H1 (cell line): Measurements from ENCODE around the gene NR4A1. TPM values are rescaled to one million over a fixed set of nuclear protein-coding genes. Genes with fewer than 3 reads are reported as not detected.

Source experiments
- CTCF ChIA-PET: fragments of 300-600 bp; sonication (Branson Sonifier 250); formaldehyde crosslinking; loops from one replicate; lab custom pipeline; 2021; ENCODE audit not compliant: partially characterized antibody; lab: Charles Lee
- POLR2A ChIA-PET: fragments of 300-600 bp; sonication (Branson Sonifier 250); formaldehyde crosslinking; loops from one replicate; lab custom pipeline; 2021; ENCODE audit warnings: inconsistent platforms; ENCODE audit not compliant: partially characterized antibody; lab: Charles Lee
- DNase-seq, 2 experiments: peaks; one replicate each; pipeline versions ENCODE4 v3.0.0 to v3.0.0-alpha.2; 2010 to 2022; ENCODE audit warnings: low spot score in 2 of 2, low read depth in 1 of 2, mixed read lengths in 1 of 2
- FAIRE-seq: peaks from 2 replicates; lab custom pipeline; 2011; peaks lifted over from hg19 to GRCh38; lab: Jason Lieb, UNC
- H2AFZ ChIP-seq: 2 replicates; pipeline ENCODE4 v1.8.1; 2012; ENCODE audit warnings: low read length, inconsistent platforms
- H2AK5ac ChIP-seq: 2 replicates; pipeline ENCODE4 v1.6.1; 2013; ENCODE audit warnings: low read depth, low read length
- H2BK120ac ChIP-seq: replicated peaks from 2 replicates; pipeline ENCODE3; 2013; ENCODE audit warnings: low read depth, low read length, inconsistent platforms
- H2BK12ac ChIP-seq: 2 replicates; pipeline ENCODE4 v1.6.1; 2013; ENCODE audit warnings: low read depth, low read length
- H2BK15ac ChIP-seq: 2 replicates; pipeline ENCODE4 v1.6.1; 2013; ENCODE audit warnings: low read length
- H2BK20ac ChIP-seq: 2 replicates; pipeline ENCODE4 v1.6.1; 2013; ENCODE audit warnings: low read length
- H2BK5ac ChIP-seq: 2 replicates; pipeline ENCODE4 v1.6.1; 2013; ENCODE audit warnings: low read depth, low read length
- H3K14ac ChIP-seq: 2 replicates; pipeline ENCODE4 v1.6.1; 2013; ENCODE audit warnings: inconsistent platforms; ENCODE audit not compliant: insufficient read length
- H3K18ac ChIP-seq: 2 replicates; pipeline ENCODE4 v1.6.1; 2013; ENCODE audit warnings: low read length; ENCODE audit errors: extremely low read depth
- H3K23ac ChIP-seq: 2 replicates; pipeline ENCODE4 v1.6.1; 2013; ENCODE audit warnings: inconsistent platforms; ENCODE audit not compliant: insufficient read length
- H3K23me2 ChIP-seq: 2 replicates; pipeline ENCODE4 v1.6.1; 2013; ENCODE audit warnings: low read depth, low read length
- H3K27ac ChIP-seq: 2 replicates; pipeline ENCODE4 v1.6.1; 2011; ENCODE audit warnings: low read depth, low read length, inconsistent platforms
- H3K27me3 ChIP-seq, 4 experiments: replicated peaks in 1 of 4; 1 replicate in 1 of 4; 2 replicates in 3 of 4; pipeline versions ENCODE4 v1.6.1 to v1.8.1; 2011 to 2013; ENCODE audit warnings: low read length in 3 of 4, mild to moderate bottlenecking in 3 of 4, inconsistent platforms in 2 of 4, mixed read lengths in 2 of 4, moderate library complexity in 1 of 4; ENCODE audit not compliant: control insufficient read depth in 3 of 4, insufficient read depth in 3 of 4; ENCODE audit errors: extremely low read depth in 1 of 4
- H3K36me3 ChIP-seq, 4 experiments: 2 replicates each; pipeline versions ENCODE4 v1.6.1 to v1.8.1; 2011 to 2013; ENCODE audit warnings: mild to moderate bottlenecking in 4 of 4, low read length in 3 of 4, moderate library complexity in 2 of 4, control low read depth in 1 of 4, inconsistent platforms in 1 of 4; ENCODE audit not compliant: insufficient read depth in 4 of 4, control insufficient read depth in 2 of 4
- H3K4ac ChIP-seq: replicated peaks from 2 replicates; pipeline ENCODE3; 2013; ENCODE audit warnings: low read length, low read depth, mixed read lengths, inconsistent platforms; ENCODE audit not compliant: insufficient read length
- H3K4me1 ChIP-seq, 4 experiments: replicated peaks in 1 of 4; 1 replicate in 1 of 4; 2 replicates in 3 of 4; pipeline versions ENCODE4 v1.6.1 to v1.8.1; 2011 to 2013; ENCODE audit warnings: low read length in 3 of 4, inconsistent platforms in 2 of 4, mixed read lengths in 1 of 4; ENCODE audit not compliant: insufficient read depth in 4 of 4, control insufficient read depth in 3 of 4
- H3K4me2 ChIP-seq, 2 experiments: 2 replicates each; pipeline versions ENCODE4 v1.6.1 to v1.8.1; 2011 to 2013; ENCODE audit warnings: low read depth in 2 of 2, low read length in 2 of 2, control low read depth in 1 of 2, inconsistent platforms in 1 of 2, mild to moderate bottlenecking in 1 of 2; ENCODE audit not compliant: insufficient read depth in 1 of 2
- H3K4me3 ChIP-seq, 4 experiments: fragments of 200-600, 300-600 bp in 1 of 4; sonication (generic), shearing (Covaris generic), sonication (Bioruptor Twin) in 1 of 4; 2 replicates each; pipeline versions ENCODE4 v1.5.1 to v1.8.1; 2011 to 2016; ENCODE audit warnings: low read length in 4 of 4, low read depth in 3 of 4, control low read depth in 2 of 4, inconsistent platforms in 2 of 4, mild to moderate bottlenecking in 2 of 4, mixed read lengths in 1 of 4, moderate library complexity in 1 of 4; ENCODE audit not compliant: insufficient read depth in 2 of 4; ENCODE audit errors: extremely low read depth in 1 of 4
- H3K56ac ChIP-seq: replicated peaks from 2 replicates; pipeline ENCODE3; 2013; ENCODE audit warnings: low read depth, mild to moderate bottlenecking, mixed read lengths, low read length, inconsistent platforms; ENCODE audit not compliant: insufficient read length
- H3K79me1 ChIP-seq: 2 replicates; pipeline ENCODE4 v1.6.1; 2013; ENCODE audit warnings: low read depth, low read length, control low read depth
- H3K79me2 ChIP-seq, 2 experiments: 2 replicates each; pipeline versions ENCODE4 v1.6.1 to v1.8.1; 2012 to 2013; ENCODE audit warnings: low read length in 2 of 2, mild to moderate bottlenecking in 2 of 2, inconsistent platforms in 1 of 2; ENCODE audit not compliant: insufficient read depth in 2 of 2, control insufficient read depth in 1 of 2
- H3K9ac ChIP-seq, 4 experiments: replicated peaks in 1 of 4; 1 replicate in 1 of 4; 2 replicates in 3 of 4; pipeline versions ENCODE4 v1.6.1 to v1.8.1; 2011 to 2013; ENCODE audit warnings: low read depth in 3 of 4, low read length in 3 of 4, control low read depth in 2 of 4, mild to moderate bottlenecking in 2 of 4, moderate library complexity in 2 of 4, inconsistent platforms in 1 of 4; ENCODE audit errors: extremely low read depth in 1 of 4
- H3K9me3 ChIP-seq, 2 experiments: 2 replicates each; pipeline versions ENCODE4 v1.6.1 to v1.8.1; 2012 to 2013; ENCODE audit warnings: mild to moderate bottlenecking in 2 of 2, moderate library complexity in 2 of 2, control low read depth in 1 of 2, inconsistent platforms in 1 of 2, low read depth in 1 of 2, low read length in 1 of 2, mixed read lengths in 1 of 2; ENCODE audit not compliant: insufficient read depth in 2 of 2
- H4K20me1 ChIP-seq, 2 experiments: replicated peaks in 1 of 2; 2 replicates each; pipeline versions ENCODE3 to v1.8.1; 2011 to 2013; ENCODE audit warnings: inconsistent platforms in 2 of 2, low read length in 2 of 2, mild to moderate bottlenecking in 1 of 2; ENCODE audit not compliant: insufficient read depth in 2 of 2, control insufficient read depth in 1 of 2
- H4K5ac ChIP-seq: 2 replicates; pipeline ENCODE4 v1.6.1; 2013; ENCODE audit warnings: low read length, low read depth, mixed read lengths, inconsistent platforms; ENCODE audit not compliant: insufficient read length
- H4K8ac ChIP-seq: 2 replicates; pipeline ENCODE4 v1.8.0; 2013; ENCODE audit warnings: mild to moderate bottlenecking, moderate library complexity, low read length, inconsistent platforms; ENCODE audit not compliant: insufficient read depth; ENCODE audit errors: extremely low read depth
- H4K91ac ChIP-seq: replicated peaks from 2 replicates; pipeline ENCODE3; 2013; ENCODE audit warnings: low read length, mixed read lengths, inconsistent platforms; ENCODE audit not compliant: insufficient read length
- EP300 ChIP-seq, 2 experiments: IDR thresholded peaks; 1 replicate in 1 of 2; 2 replicates in 1 of 2; pipeline ENCODE4 v1.6.1; 2011 to 2012; ENCODE audit warnings: low read depth in 2 of 2, low read length in 2 of 2, mild to moderate bottlenecking in 2 of 2, borderline replicate concordance in 1 of 2, inconsistent platforms in 1 of 2, moderate library complexity in 1 of 2
- EZH2 ChIP-seq: fragments of 200-600 bp; sonication (generic); IDR thresholded peaks from 2 replicates; pipeline ENCODE4 v1.7.1; 2012; ENCODE audit warnings: low read depth, mild to moderate bottlenecking, moderate library complexity, low read length, inconsistent platforms; ENCODE audit not compliant: severe bottlenecking
- HDAC6 ChIP-seq: IDR thresholded peaks from one replicate; pipeline ENCODE4 v1.7.1; 2012; ENCODE audit warnings: low read depth, mild to moderate bottlenecking, inconsistent platforms, low read length, moderate library complexity
- JUN ChIP-seq: IDR thresholded peaks from 2 replicates; pipeline ENCODE4 v1.6.1; 2011; ENCODE audit warnings: low read depth, mild to moderate bottlenecking, improper control_type of control experiment, low read length
- SP2 ChIP-seq: IDR thresholded peaks from 2 replicates; pipeline ENCODE4 v1.6.1; 2012; ENCODE audit warnings: mild to moderate bottlenecking, low read length, inconsistent platforms
- SRF ChIP-seq: IDR thresholded peaks from 2 replicates; pipeline ENCODE4 v1.6.1; 2011; ENCODE audit warnings: mild to moderate bottlenecking, low read depth, low read length, moderate library complexity
- TAF7 ChIP-seq: optimal IDR thresholded peaks from 2 replicates; pipeline ENCODE3; 2011; ENCODE audit warnings: low read depth, mild to moderate bottlenecking, inconsistent platforms, low read length, moderate library complexity, borderline replicate concordance
- TCF12 ChIP-seq: IDR thresholded peaks from 2 replicates; pipeline ENCODE4 v1.6.1; 2011; ENCODE audit warnings: low read depth, mild to moderate bottlenecking, low read length
- TEAD4 ChIP-seq: IDR thresholded peaks from 2 replicates; pipeline ENCODE4 v1.6.1; 2012; ENCODE audit warnings: low read depth, low read length, inconsistent platforms, mixed read lengths
- whole genome bisulfite sequencing, 2 experiments: shearing (Covaris generic) in 1 of 2; methylation state at CpG; one replicate each; pipeline versions ENCODE4 v1.1.6 to v1.1.7; 2013 to 2015; ENCODE audit warnings: low lambda C conversion rate in 2 of 2, mixed read lengths in 2 of 2, inconsistent platforms in 1 of 2, low coverage in 1 of 2, missing lambda C conversion rate in 1 of 2; ENCODE audit not compliant: insufficient replicate concordance in 2 of 2, insufficient coverage in 1 of 2, insufficient read length in 1 of 2; ENCODE audit errors: extremely low coverage in 1 of 2, missing lambda C conversion rate in 1 of 2; 5-methylcytosine and 5-hydroxymethylcytosine counted together
- polyA plus RNA-seq, 7 experiments: library from polyadenylated mRNA; depleted of rRNA in 3 of 7; stranded (reverse) in 5 of 7; unstranded in 2 of 7; fragments of >200 nt in 5 of 7; fragments of 200-250 nt in 2 of 7; gene quantifications; 1 replicate in 5 of 7; 2 replicates in 1 of 7; 4 replicates in 1 of 7; pipeline versions ENCODE4 v1.2.1 to v1.2.3, GENCODE V29; 2011 to 2013; ENCODE audit warnings: missing spikeins in 2 of 7, mixed read lengths in 2 of 7
- total RNA-seq: library from RNA; stranded (reverse); fragmentation: NEBNext Ultra II Directional; extraction: Animal tissue kit (Norgen Biotek cat#: 25700); gene quantifications from 2 replicates; pipeline ENCODE4 v1.2.1, GENCODE V29; 2021
- TF ChIP-seq, protein P1 (sequence below): IDR thresholded peaks from 2 replicates; pipeline ENCODE4 v1.6.1; 2011; ENCODE audit warnings: low read length, improper control_type of control experiment

Gene NR4A1
- total and polyA plus RNA-seq, 2 of the 8 experiments (the other 6 are each of a cell fraction or from before 2014, with no cell fraction given), result 18.7 to 23.3 TPM

DNA sequence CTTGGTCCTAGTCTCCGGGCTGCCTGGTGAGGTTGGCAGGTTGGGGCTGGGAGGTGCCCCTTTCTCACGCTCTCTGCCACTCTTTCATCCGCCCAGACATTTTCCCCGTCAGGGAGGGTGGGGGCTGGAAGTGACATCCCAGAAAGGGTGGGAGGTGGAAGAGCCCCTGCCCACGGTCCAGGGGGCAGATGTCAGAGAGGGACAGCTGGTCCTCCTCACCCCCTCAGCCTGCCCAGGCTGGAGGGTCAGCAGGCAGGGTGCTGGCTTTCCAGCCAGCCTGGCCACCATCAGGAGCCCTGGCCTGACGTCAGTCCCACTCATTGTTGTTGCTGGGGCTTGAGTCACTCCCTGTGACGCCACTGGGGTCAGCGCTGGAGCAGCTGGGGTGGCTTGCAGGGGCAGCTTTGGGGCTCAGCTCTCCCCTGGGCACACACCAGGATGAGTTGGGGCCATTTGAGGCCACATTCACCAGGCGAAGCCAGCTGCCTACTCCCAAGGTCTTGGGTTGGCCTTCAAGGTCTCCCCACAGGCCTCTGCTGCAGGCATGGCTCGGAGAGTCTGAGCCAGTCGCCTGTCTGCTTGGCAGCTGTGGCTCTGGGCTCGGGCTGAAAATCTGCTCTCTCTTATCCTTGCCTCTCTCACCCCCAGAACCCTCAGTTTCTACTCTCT lies 12.9 kb downstream of the NR4A1 start:
- no peak overlapping the region for H2BK120ac ChIP-seq
- H3K56ac ChIP-seq, result no peak overlapping the region
- H3K18ac ChIP-seq, result no peak overlapping the region
- no peak overlapping the region for H2AFZ ChIP-seq
- DNase-seq (no peak), FAIRE-seq (no peak)
- H3K14ac ChIP-seq, result no peak overlapping the region
- WGBS, 2 experiments, result 81% methylated on average over 12 of the region's 12 CpGs; no CpG with 5 or more reads in 1 of the 2 experiments
- H3K4ac ChIP-seq, result no peak overlapping the region
- peak overlapping the region; percentile 78; the same call in 1 of the 2 replicates for H4K8ac ChIP-seq
- no peak overlapping the region for H2BK15ac ChIP-seq
- H3K9ac ChIP-seq, result no peak overlapping the region
- ChIA-PET POLR2A (interaction anchor here (0.6 to 2.3 kb wide), 4 partner anchors 13 to 33 kb away, joined by 3 to 14 read pairs (median 10); partner anchors contain the start of genes NR4A1 and SMIM41), CTCF (interaction anchor here (0.6 to 34.1 kb wide), 9 partner anchors 9 to 149 kb away, joined by 3 to 1022 read pairs (median 4); partner anchors contain the start of gene SMIM41)
- no peak overlapping the region for H4K91ac ChIP-seq
- peaks cover 2% of the 10 kb centered on the region for H3K23me2 ChIP-seq
- no peak overlapping the region for H2BK5ac ChIP-seq
- H3K4me3 ChIP-seq, result no peak overlapping the region
- TF ChIP-seq JUN, result no peak
- TF ChIP-seq TEAD4, result no peak
- TF ChIP-seq HDAC6, result no peak
- TF ChIP-seq, protein P1, sequence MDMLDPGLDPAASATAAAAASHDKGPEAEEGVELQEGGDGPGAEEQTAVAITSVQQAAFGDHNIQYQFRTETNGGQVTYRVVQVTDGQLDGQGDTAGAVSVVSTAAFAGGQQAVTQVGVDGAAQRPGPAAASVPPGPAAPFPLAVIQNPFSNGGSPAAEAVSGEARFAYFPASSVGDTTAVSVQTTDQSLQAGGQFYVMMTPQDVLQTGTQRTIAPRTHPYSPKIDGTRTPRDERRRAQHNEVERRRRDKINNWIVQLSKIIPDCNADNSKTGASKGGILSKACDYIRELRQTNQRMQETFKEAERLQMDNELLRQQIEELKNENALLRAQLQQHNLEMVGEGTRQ, result no peak
- no peak for TF ChIP-seq TAF7
- TF ChIP-seq TCF12, result no peak
- no peak for TF ChIP-seq SP2
- TF ChIP-seq EZH2, result no peak
- no peak for TF ChIP-seq EP300 (IDR thresholded peaks at IDR 0.05; ENCODE audit: borderline replicate concordance in 1 of 2, low read depth in 2 of 2, low read length in 2 of 2)
- TF ChIP-seq SRF, result no peak
- no peak overlapping the region for H3K4me2 ChIP-seq
- H4K20me1 ChIP-seq, result no peaks in the 10 kb centered on the region
- 0 out of 8 replicates have a peak, but pooled peaks cover 0 to under 1% (median 0%) of the 10 kb centered on the region in 4 experiments for H3K36me3 ChIP-seq
- peaks cover 0 to 2% (median 0%) of the 10 kb centered on the region in 4 experiments; a peak in 3 of 7 replicates for H3K4me1 ChIP-seq
- no peak overlapping the region for H3K23ac ChIP-seq
- H2BK12ac ChIP-seq, result 0 out of 2 replicates have a peak overlapping the region, but pooled peaks have one; percentile 27
- peaks cover 0 to 2% (median 0%) of the 10 kb centered on the region in 4 experiments; a peak in 2 of 7 replicates for H3K27me3 ChIP-seq
- 0 out of 2 replicates have a peak overlapping the region, but pooled peaks have one; percentile 24 for H2AK5ac ChIP-seq
- H2BK20ac ChIP-seq, result no peak overlapping the region
- no peaks in the 10 kb centered on the region; a peak in 1 of 4 replicates for H3K9me3 ChIP-seq
- no peaks in the 10 kb centered on the region for H3K79me2 ChIP-seq
- no peak overlapping the region for H3K27ac ChIP-seq
- no peaks in the 10 kb centered on the region for H3K79me1 ChIP-seq
- no peak overlapping the region for H4K5ac ChIP-seq
